Measurements from ENCODE around the gene EHMT1. TPM values are rescaled to one million over a fixed set of nuclear protein-coding genes. Genes with fewer than 3 reads are reported as not detected.
A peak's percentile ranks its signal among the peaks of the same experiment; 100 is the strongest.

The EHMT1 gene
- total and polyA plus RNA-seq, 9 of the 15 experiments (the other 6 are each of a cell fraction or from before 2014, with no cell fraction given): 2.2 to 76.0 (median 36.4) TPM

DNA sequence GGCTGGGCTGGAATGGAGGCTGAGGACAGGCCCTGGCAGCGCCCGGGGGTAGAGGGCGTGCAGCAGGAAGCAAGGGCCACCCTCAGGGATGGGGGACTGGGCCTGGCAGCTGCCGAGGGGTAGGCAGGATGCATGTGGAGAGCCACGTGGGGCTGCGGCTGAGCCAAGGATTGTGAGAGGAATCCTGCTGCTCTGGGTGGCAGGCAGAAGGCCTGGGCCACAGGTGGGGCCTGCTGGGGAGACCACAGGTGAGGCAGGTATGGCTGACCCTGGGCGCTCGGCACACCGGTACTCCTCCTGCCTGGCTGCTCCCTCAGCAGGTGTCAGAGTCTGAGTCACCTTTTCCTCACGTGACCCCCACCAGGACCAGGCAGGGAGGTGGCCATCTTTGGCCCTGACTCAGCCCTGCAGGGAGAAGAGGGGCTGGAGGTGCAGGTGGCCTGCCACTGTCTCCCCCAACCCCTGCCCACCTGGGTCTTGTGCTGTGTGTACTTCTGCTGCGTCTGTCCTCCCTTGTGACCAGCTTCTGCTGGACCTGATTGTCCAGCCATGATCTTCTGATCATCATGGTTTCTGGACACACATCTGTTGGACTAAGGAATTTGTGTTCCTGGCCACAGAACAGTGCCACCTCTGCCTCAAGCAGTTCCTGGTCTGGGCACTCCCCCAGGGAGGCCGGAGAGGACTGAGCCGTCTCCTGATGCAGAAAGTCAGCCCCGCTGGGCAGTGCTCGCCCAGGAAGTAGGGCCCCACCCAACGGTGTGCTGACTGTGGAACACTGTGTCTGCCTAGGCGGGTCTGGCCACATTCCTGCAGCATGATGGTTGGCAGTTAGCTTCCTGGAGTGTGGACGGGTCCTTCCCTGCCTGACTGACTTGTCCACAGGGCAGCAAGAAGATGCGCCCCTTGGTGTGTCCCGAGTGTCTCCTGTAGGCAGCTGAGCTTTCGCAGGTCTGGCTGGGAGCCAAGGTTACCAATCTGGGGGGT is 6.9 kb upstream of the EHMT1 start (continued):
- TF ChIP-seq, protein P1, sequence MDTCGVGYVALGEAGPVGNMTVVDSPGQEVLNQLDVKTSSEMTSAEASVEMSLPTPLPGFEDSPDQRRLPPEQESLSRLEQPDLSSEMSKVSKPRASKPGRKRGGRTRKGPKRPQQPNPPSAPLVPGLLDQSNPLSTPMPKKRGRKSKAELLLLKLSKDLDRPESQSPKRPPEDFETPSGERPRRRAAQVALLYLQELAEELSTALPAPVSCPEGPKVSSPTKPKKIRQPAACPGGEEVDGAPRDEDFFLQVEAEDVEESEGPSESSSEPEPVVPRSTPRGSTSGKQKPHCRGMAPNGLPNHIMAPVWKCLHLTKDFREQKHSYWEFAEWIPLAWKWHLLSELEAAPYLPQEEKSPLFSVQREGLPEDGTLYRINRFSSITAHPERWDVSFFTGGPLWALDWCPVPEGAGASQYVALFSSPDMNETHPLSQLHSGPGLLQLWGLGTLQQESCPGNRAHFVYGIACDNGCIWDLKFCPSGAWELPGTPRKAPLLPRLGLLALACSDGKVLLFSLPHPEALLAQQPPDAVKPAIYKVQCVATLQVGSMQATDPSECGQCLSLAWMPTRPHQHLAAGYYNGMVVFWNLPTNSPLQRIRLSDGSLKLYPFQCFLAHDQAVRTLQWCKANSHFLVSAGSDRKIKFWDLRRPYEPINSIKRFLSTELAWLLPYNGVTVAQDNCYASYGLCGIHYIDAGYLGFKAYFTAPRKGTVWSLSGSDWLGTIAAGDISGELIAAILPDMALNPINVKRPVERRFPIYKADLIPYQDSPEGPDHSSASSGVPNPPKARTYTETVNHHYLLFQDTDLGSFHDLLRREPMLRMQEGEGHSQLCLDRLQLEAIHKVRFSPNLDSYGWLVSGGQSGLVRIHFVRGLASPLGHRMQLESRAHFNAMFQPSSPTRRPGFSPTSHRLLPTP (IDR thresholded peaks at IDR 0.05; ENCODE audit: borderline replicate concordance, extremely low read depth, insufficient read length): no peak
- no peak for TF ChIP-seq ZNF277 (CRISPR knock-in tag; IDR thresholded peaks at IDR 0.05; ENCODE audit: borderline replicate concordance)
- no peak for TF ChIP-seq POLR2AphosphoS5 (IDR thresholded peaks at IDR 0.05; ENCODE audit: control insufficient read depth, insufficient read depth, low read depth, low read length)
- no peak for TF ChIP-seq SIN3A (IDR thresholded peaks at IDR 0.05; ENCODE audit: borderline replicate concordance in 2 of 2, control insufficient read depth in 1 of 2, low read depth in 2 of 2, low read length in 2 of 2)
- no peak for TF ChIP-seq COPS2 (conservative IDR thresholded peaks at IDR 0.05)
- TF ChIP-seq ATF6 (CRISPR knock-in tag; IDR thresholded peaks at IDR 0.05): no peak
- TF ChIP-seq XRCC4 (IDR thresholded peaks at IDR 0.05; ENCODE audit: extremely low read depth, insufficient read depth, insufficient read length): no peak
- no peak for TF ChIP-seq ZNF3 (CRISPR knock-in tag; IDR thresholded peaks at IDR 0.05)
- TF ChIP-seq ZBTB17 (CRISPR knock-in tag; IDR thresholded peaks at IDR 0.05): no peak
- TF ChIP-seq STAG1 (CRISPR knock-in tag; IDR thresholded peaks at IDR 0.05; ENCODE audit: borderline replicate concordance): no peak
- TF ChIP-seq, protein P2, sequence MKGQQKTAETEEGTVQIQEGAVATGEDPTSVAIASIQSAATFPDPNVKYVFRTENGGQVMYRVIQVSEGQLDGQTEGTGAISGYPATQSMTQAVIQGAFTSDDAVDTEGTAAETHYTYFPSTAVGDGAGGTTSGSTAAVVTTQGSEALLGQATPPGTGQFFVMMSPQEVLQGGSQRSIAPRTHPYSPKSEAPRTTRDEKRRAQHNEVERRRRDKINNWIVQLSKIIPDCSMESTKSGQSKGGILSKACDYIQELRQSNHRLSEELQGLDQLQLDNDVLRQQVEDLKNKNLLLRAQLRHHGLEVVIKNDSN (CRISPR knock-in tag; IDR thresholded peaks at IDR 0.05): peak; percentile 94
- TF ChIP-seq SUPT5H (IDR thresholded peaks at IDR 0.05): no peak; the same call in 1 of the 2 replicates
- TF ChIP-seq, protein P3, sequence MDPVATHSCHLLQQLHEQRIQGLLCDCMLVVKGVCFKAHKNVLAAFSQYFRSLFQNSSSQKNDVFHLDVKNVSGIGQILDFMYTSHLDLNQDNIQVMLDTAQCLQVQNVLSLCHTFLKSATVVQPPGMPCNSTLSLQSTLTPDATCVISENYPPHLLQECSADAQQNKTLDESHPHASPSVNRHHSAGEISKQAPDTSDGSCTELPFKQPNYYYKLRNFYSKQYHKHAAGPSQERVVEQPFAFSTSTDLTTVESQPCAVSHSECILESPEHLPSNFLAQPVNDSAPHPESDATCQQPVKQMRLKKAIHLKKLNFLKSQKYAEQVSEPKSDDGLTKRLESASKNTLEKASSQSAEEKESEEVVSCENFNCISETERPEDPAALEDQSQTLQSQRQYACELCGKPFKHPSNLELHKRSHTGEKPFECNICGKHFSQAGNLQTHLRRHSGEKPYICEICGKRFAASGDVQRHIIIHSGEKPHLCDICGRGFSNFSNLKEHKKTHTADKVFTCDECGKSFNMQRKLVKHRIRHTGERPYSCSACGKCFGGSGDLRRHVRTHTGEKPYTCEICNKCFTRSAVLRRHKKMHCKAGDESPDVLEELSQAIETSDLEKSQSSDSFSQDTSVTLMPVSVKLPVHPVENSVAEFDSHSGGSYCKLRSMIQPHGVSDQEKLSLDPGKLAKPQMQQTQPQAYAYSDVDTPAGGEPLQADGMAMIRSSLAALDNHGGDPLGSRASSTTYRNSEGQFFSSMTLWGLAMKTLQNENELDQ (CRISPR knock-in tag; IDR thresholded peaks at IDR 0.05; ENCODE audit: borderline replicate concordance): no peak
- TF ChIP-seq, protein P4, sequence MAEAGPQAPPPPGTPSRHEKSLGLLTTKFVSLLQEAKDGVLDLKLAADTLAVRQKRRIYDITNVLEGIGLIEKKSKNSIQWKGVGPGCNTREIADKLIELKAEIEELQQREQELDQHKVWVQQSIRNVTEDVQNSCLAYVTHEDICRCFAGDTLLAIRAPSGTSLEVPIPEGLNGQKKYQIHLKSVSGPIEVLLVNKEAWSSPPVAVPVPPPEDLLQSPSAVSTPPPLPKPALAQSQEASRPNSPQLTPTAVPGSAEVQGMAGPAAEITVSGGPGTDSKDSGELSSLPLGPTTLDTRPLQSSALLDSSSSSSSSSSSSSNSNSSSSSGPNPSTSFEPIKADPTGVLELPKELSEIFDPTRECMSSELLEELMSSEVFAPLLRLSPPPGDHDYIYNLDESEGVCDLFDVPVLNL (CRISPR knock-in tag; IDR thresholded peaks at IDR 0.05; ENCODE audit: low read depth): no peak
